ENCODE results near the gene RPS19BP1.

The RPS19BP1 gene

GRCh38 chr22:39488563-39489083, 43.9 kb downstream of the RPS19BP1 start:
- DNase-seq, result no peak

- no peak for DNase-seq
These were observed 44.6 kb downstream of the RPS19BP1 start for GRCh38 chr22:39487826-39488520.

GRCh38 chr22:39486951-39487825, 45.4 kb downstream of the RPS19BP1 start:
- no peak for DNase-seq

- DNase-seq, result no peak
These were observed 49.8 kb downstream of the RPS19BP1 start for GRCh38 chr22:39482768-39483167.

GRCh38 chr22:39481595-39481994, 51.0 kb downstream of the RPS19BP1 start:
- no peak for DNase-seq

GRCh38 chr22:39481054-39481453, 51.5 kb downstream of the RPS19BP1 start:
- DNase-seq, result no peak

GRCh38 chr22:39480557-39480956, 52.0 kb downstream of the RPS19BP1 start:
- no peak for DNase-seq

- no peak for DNase-seq
These were observed 53.3 kb downstream of the RPS19BP1 start for GRCh38 chr22:39479254-39479653.
